GM12875 (cell line): ENCODE measurements around the gene ZNF771.

Source experiments
- H3K4me3 ChIP-seq: one replicate; pipeline ENCODE4 v1.5.1; 2011; ENCODE audit warnings: low read depth, low read length, control low read depth
- CTCF ChIP-seq: IDR thresholded peaks from 2 replicates; pipeline ENCODE4 v1.5.1; 2011; ENCODE audit warnings: low read depth, mild to moderate bottlenecking, control low read depth, inconsistent platforms, low read length, moderate library complexity, borderline replicate concordance; ENCODE audit not compliant: insufficient read depth

ZNF771 gene

GRCh38 chr16:30428055-30428454 lies 20.6 kb downstream of the ZNF771 start:
- H3K4me3 ChIP-seq = no peak overlapping the region
- TF ChIP-seq CTCF = no peak

GRCh38 chr16:30429418-30429677 lies 21.9 kb downstream of the ZNF771 start:
- H3K4me3 ChIP-seq = peak overlapping the region; percentile 74

GRCh38 chr16:30429678-30430427 lies 22.4 kb downstream of the ZNF771 start, which contains the start of gene DCTPP1:
Gene DCTPP1, minus strand, starts transcription at chr16:30430030. Its CDS starts 50 bp downstream, at chr16:30429980.
- peak within 1 kb of the TSS; percentile 74 for H3K4me3 ChIP-seq
- peak; percentile 81 for TF ChIP-seq CTCF

More at GRCh38 chr16:30429418-30429677, 21.9 kb downstream of the ZNF771 start:
- TF ChIP-seq CTCF = no peak

GRCh38 chr16:30430428-30430970 lies 23.1 kb downstream of the ZNF771 start:
- H3K4me3 ChIP-seq = no peak overlapping the region
- TF ChIP-seq CTCF = no peak

- no peak overlapping the region for H3K4me3 ChIP-seq
- no peak for TF ChIP-seq CTCF
Observed at GRCh38 chr16:30434852-30435251, 27.4 kb downstream of the ZNF771 start.

DNA sequence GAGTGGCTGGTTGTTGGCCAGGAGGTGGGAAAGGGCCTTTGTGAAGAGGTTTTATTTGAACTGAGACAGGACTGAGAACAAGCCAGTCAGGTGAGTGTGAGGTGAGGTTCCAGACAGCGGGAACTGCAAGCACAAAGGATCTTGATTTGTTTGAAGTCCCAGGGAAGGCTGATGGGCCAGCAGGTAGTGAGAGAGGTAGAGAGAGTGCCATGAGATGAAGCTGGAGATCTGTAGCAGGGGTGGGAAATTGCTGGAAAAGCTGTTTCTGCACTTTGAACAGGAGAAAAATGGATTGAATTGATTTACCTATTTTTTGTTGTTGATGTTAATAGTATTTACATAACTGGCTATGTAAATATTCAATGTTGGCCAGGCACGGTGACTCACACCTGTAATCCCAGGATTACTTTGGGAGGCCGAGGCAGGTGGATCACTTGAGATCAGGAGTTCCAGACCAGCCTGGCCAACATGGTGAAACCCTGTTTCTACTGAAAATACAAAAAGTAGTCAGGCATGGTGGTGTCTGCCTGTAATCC lies 30.2 kb downstream of the ZNF771 start:
- no peak overlapping the region for H3K4me3 ChIP-seq

More for the DNA sequence above, 30.2 kb downstream of the ZNF771 start:
- TF ChIP-seq CTCF = no peak
